Neural progenitor cell (in vitro differentiated cells): ENCODE data around the gene KDSR.

Experiments
- EZH2 ChIP-seq: fragments of 200-600 bp; sonication (generic); IDR thresholded peaks from 2 replicates; pipeline ENCODE4 v1.6.1; 2017; ENCODE audit warnings: antibody characterized with exemption, mild to moderate bottlenecking, moderate library complexity
- TF ChIP-seq, protein P1 (sequence below): fragments of 200-600 bp; sonication (generic); IDR thresholded peaks from 2 replicates; pipeline ENCODE4 v1.5.1; 2017; ENCODE audit warnings: antibody characterized with exemption, mild to moderate bottlenecking

DNA sequence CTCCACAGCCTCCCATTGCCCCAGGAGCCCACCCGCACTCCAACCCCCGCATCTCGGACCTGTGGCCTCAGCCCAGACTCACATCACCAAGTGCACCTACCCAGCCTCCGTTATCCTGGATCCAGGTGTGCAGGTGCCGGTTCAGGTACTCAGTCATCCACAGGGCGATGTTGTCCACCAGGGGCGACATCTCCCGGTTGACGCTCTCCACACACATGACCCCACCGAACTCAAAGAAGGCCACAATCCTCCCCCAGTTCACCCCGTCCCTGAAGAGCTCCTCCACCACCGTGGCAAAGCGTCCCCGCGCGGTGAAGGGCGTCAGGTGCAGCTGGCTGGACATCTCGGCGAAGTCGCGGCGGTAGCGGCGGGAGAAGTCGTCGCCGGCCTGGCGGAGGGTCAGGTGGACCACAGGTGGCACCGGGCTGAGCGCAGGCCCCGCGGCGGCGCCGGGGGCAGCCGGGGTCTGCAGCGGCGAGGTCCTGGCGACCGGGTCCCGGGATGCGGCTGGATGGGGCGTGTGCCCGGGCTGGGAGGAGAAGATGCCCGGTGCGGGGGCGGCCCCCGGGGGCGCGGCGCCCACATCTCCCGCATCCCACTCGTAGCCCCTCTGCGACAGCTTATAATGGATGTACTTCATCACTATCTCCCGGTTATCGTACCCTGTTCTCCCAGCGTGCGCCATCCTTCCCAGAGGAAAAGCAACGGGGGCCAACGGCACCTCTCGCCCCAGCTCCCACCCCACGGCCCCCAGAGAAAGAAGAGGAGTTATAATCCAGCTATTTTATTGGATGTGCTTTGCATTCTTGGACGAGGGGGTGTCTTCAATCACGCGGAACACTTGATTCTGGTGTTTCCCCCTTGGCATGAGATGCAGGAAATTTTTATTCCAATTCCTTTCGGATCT is 48.8 kb downstream of the KDSR start:
- TF ChIP-seq, protein P1, sequence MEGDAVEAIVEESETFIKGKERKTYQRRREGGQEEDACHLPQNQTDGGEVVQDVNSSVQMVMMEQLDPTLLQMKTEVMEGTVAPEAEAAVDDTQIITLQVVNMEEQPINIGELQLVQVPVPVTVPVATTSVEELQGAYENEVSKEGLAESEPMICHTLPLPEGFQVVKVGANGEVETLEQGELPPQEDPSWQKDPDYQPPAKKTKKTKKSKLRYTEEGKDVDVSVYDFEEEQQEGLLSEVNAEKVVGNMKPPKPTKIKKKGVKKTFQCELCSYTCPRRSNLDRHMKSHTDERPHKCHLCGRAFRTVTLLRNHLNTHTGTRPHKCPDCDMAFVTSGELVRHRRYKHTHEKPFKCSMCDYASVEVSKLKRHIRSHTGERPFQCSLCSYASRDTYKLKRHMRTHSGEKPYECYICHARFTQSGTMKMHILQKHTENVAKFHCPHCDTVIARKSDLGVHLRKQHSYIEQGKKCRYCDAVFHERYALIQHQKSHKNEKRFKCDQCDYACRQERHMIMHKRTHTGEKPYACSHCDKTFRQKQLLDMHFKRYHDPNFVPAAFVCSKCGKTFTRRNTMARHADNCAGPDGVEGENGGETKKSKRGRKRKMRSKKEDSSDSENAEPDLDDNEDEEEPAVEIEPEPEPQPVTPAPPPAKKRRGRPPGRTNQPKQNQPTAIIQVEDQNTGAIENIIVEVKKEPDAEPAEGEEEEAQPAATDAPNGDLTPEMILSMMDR = peak; percentile 66
- peak; percentile 34 for TF ChIP-seq EZH2
